ENCODE results near the gene SRGAP1. TPM values are rescaled to one million over a fixed set of nuclear protein-coding genes. Genes with fewer than 3 reads are reported as not detected.

SRGAP1 gene
- total and polyA plus RNA-seq, 2 experiments from 2014 or later: 13.0 to 29.4 TPM

DNA sequence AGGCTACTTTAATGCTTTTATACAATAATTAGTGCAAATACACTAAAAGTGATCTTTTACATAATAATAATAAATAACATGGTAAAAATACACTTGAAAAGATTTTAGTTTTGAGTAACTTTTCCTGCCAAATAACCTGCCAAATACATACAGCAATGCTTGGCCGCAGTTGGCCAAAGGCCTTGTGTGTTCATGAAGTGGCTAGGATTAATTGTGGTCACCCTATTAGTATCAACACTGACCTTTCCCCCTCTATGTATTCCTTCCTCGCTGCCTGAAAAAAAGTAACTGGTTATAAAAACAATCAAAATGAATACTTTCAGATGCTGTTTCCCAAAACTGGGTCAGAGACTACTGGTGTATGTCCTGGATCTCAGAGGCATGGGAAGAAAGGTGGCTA is 343.3 kb downstream of the SRGAP1 start:
- in situ Hi-C loops (cut with MboI): no loop called here
- Histone ChIP-seq H3K27me3 (replicated peaks; ENCODE audit: insufficient read depth) (no peaks in the 10 kb centered on the region), H3K4me3 (no peak overlapping the region; the same call in 1 of the 2 replicates), H3K4me1 (ENCODE audit: insufficient read depth) (peaks cover 26% of the 10 kb centered on the region), H3K9me2 (ENCODE audit: insufficient read depth) (no peaks in the 10 kb centered on the region), H3K36me3 (ENCODE audit: low read depth) (no peaks in the 10 kb centered on the region), H3F3A (ENCODE audit: insufficient read depth) (peaks cover 20% of the 10 kb centered on the region), H3K9me3 (ENCODE audit: low read depth) (no peaks in the 10 kb centered on the region), H3K9ac (no peak overlapping the region), H3K4me2 (ENCODE audit: unreplicated experiment) (peak overlapping the region; percentile 45), H4K20me1 (ENCODE audit: insufficient read depth) (no peaks in the 10 kb centered on the region), H3K27ac (peak overlapping the region; percentile 64), H3K79me2 (ENCODE audit: insufficient read depth) (no peaks in the 10 kb centered on the region), H2AFZ (no peak overlapping the region)
- DNase-seq: no peak
- TF ChIP-seq EZH2 (IDR thresholded peaks at IDR 0.05; ENCODE audit: insufficient read depth, poor library complexity, severe bottlenecking) (no peak), EZH2phosphoT487 (IDR thresholded peaks at IDR 0.05; ENCODE audit: insufficient read depth, low read depth) (no peak)
- WGBS, 2 experiments (ENCODE audit: low coverage in 1 of 2, low lambda C conversion rate in 2 of 2, missing lambda C conversion rate in 2 of 2): 62 to 76% methylated on average over 2 of the region's 2 CpGs

DNA sequence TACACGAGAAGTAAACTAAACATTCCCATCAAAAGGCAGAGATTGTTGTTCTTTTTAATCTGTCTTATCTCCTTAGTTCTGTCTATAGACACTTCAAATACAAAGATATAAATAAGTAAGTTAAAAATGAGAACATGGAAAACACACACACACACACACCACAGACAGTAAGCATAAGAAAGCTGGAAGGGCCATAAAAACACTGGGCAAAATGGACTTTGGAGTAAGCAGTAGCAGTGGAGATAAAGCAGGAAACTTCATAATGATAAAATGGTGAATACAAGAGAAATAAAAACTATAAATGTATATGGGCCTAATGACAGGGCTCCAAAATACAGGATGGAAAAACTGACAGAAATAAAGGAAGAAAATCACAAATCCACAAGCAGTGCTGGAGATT is 345.0 kb downstream of the SRGAP1 start:
- H3K4me2 ChIP-seq (ENCODE audit: unreplicated experiment): no peak overlapping the region
- in situ Hi-C loops (cut with MboI): no loop called here
- H2AFZ ChIP-seq: no peak overlapping the region
- DNase-seq: no peak
- 53 to 83% methylated on average over 1 of the region's 1 CpG for WGBS, 2 experiments (ENCODE audit: low coverage in 1 of 2, low lambda C conversion rate in 2 of 2, missing lambda C conversion rate in 2 of 2)
- peaks cover 7% of the 10 kb centered on the region for H3F3A ChIP-seq (ENCODE audit: insufficient read depth)
- H3K9me3 ChIP-seq (ENCODE audit: low read depth): no peaks in the 10 kb centered on the region
- no peaks in the 10 kb centered on the region for H3K36me3 ChIP-seq (ENCODE audit: low read depth)
- no peaks in the 10 kb centered on the region for H4K20me1 ChIP-seq (ENCODE audit: insufficient read depth)
- H3K27me3 ChIP-seq (replicated peaks; ENCODE audit: insufficient read depth): no peaks in the 10 kb centered on the region
- no peak overlapping the region for H3K9ac ChIP-seq
- no peaks in the 10 kb centered on the region for H3K79me2 ChIP-seq (ENCODE audit: insufficient read depth)
- no peak for TF ChIP-seq EZH2 (IDR thresholded peaks at IDR 0.05; ENCODE audit: insufficient read depth, poor library complexity, severe bottlenecking)
- no peak for TF ChIP-seq EZH2phosphoT487 (IDR thresholded peaks at IDR 0.05; ENCODE audit: insufficient read depth, low read depth)
- no peak overlapping the region for H3K27ac ChIP-seq
- peaks cover 23% of the 10 kb centered on the region for H3K4me1 ChIP-seq (ENCODE audit: insufficient read depth)
- H3K9me2 ChIP-seq (ENCODE audit: insufficient read depth): no peaks in the 10 kb centered on the region
- no peak overlapping the region for H3K4me3 ChIP-seq

DNA sequence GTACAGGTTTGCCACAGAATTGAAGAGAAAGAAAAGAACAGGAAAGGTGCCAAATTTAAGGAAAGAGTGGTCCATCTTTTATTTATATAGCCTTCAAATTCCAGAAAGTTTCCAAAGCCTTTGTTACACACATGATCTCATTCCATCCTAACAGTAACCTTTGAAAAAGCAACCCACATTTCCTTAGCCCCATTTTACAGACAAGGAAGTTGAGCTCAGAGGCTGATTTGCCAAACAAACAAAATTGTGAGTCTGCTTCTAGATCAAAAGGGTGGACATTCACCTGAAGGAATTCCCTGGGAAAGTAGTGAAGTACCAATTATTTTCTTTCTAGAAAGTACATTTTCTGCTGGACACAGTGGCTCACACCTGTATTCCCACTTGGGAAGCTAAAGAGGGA is 345.6 kb downstream of the SRGAP1 start:
- Histone ChIP-seq H3K4me2 (ENCODE audit: unreplicated experiment) (no peak overlapping the region), H3K4me1 (ENCODE audit: insufficient read depth) (peaks cover 23% of the 10 kb centered on the region), H3K36me3 (ENCODE audit: low read depth) (no peaks in the 10 kb centered on the region), H3K79me2 (ENCODE audit: insufficient read depth) (no peaks in the 10 kb centered on the region), H3F3A (ENCODE audit: insufficient read depth) (peaks cover 7% of the 10 kb centered on the region), H3K27ac (no peak overlapping the region), H4K20me1 (ENCODE audit: insufficient read depth) (no peaks in the 10 kb centered on the region), H2AFZ (no peak overlapping the region), H3K9me2 (ENCODE audit: insufficient read depth) (no peaks in the 10 kb centered on the region), H3K9ac (no peak overlapping the region), H3K9me3 (ENCODE audit: low read depth) (no peaks in the 10 kb centered on the region), H3K4me3 (no peak overlapping the region), H3K27me3 (replicated peaks; ENCODE audit: insufficient read depth) (no peaks in the 10 kb centered on the region)
- in situ Hi-C loops (cut with MboI): no loop called here
- no peak for TF ChIP-seq EZH2 (IDR thresholded peaks at IDR 0.05; ENCODE audit: insufficient read depth, poor library complexity, severe bottlenecking)
- TF ChIP-seq EZH2phosphoT487 (IDR thresholded peaks at IDR 0.05; ENCODE audit: insufficient read depth, low read depth): no peak
- no peak for DNase-seq

DNA sequence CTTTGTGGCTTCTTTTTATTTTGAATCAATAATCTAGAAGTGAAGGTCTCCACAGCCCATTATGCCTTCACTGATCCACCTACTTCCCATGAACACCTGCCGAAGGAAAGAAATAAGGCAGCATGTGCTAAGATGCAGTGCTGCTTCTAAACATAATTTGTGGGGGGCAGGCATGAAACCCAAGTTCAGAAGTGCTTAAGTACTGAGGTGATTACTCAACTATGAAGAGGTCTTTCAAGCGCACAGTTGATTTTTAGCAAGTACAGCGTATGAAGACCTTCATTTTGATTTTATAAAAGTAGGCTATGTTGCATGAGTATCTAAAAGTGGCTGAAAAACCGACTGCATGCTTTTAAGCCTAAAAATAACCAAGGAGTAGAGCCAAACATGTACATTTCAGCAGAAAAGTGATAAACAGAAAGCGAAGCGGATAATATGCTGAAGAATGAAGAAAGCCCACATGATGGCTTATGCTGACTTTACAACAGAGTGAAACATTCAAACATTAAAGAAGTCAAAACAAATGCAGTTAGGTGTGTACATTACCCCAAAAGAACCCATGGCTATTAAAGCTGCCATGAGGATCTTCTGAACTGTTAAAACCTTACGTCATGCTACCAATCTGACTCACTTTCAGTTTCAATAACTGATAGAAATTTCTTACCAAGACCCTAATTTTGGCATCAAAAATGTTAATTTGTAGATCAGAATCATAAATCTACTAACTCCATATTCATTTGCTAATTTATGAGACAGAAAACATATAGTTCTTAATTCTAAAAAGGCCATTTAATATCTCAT is 348.3 kb downstream of the SRGAP1 start:
- no peak for DNase-seq
- no peak for TF ChIP-seq EZH2phosphoT487 (IDR thresholded peaks at IDR 0.05; ENCODE audit: insufficient read depth, low read depth)
- no peak for TF ChIP-seq EZH2 (IDR thresholded peaks at IDR 0.05; ENCODE audit: insufficient read depth, poor library complexity, severe bottlenecking)
- Histone ChIP-seq H3K4me2 (ENCODE audit: unreplicated experiment) (no peak overlapping the region), H3K4me1 (ENCODE audit: insufficient read depth) (peaks cover 10% of the 10 kb centered on the region), H3K79me2 (ENCODE audit: insufficient read depth) (no peaks in the 10 kb centered on the region), H3K9me3 (ENCODE audit: low read depth) (no peaks in the 10 kb centered on the region), H3K4me3 (no peak overlapping the region), H2AFZ (no peak overlapping the region), H3K27me3 (replicated peaks; ENCODE audit: insufficient read depth) (no peaks in the 10 kb centered on the region), H3K36me3 (ENCODE audit: low read depth) (no peaks in the 10 kb centered on the region), H3K9ac (no peak overlapping the region), H4K20me1 (ENCODE audit: insufficient read depth) (no peaks in the 10 kb centered on the region), H3F3A (ENCODE audit: insufficient read depth) (no peaks in the 10 kb centered on the region), H3K9me2 (ENCODE audit: insufficient read depth) (no peaks in the 10 kb centered on the region), H3K27ac (no peak overlapping the region)
- 88% methylated on average over 7 of the region's 7 CpGs for WGBS, 2 experiments (ENCODE audit: low coverage in 1 of 2, low lambda C conversion rate in 2 of 2, missing lambda C conversion rate in 2 of 2)
- in situ Hi-C loops (cut with MboI): no loop called here
